Trophoblast cell (in vitro differentiated cells and primary cell): Measurements from ENCODE around the gene SLC29A3.

Experiments
- DNase-seq, 2 donors: peaks; one replicate each; pipeline ENCODE4 v3.0.0-alpha.2; 2016
- H2AFZ ChIP-seq: 2 replicates; pipeline ENCODE4 v1.6.1; 2013; ENCODE audit warnings: low read length, moderate library complexity, mild to moderate bottlenecking; ENCODE audit not compliant: insufficient read depth, poor library complexity
- H2AK5ac ChIP-seq: 2 replicates; pipeline ENCODE4 v1.6.1; 2013; ENCODE audit warnings: mild to moderate bottlenecking, low read length
- H2BK120ac ChIP-seq: 2 replicates; pipeline ENCODE4 v1.6.1; 2013; ENCODE audit warnings: low read length, mild to moderate bottlenecking, moderate library complexity; ENCODE audit not compliant: insufficient read depth, poor library complexity
- H2BK12ac ChIP-seq: 2 replicates; pipeline ENCODE4 v1.6.1; 2013; ENCODE audit warnings: mild to moderate bottlenecking, low read length, moderate library complexity
- H2BK5ac ChIP-seq: 2 replicates; pipeline ENCODE4 v1.6.1; 2013; ENCODE audit warnings: low read length, low read depth, moderate library complexity, mild to moderate bottlenecking; ENCODE audit not compliant: poor library complexity
- H3K14ac ChIP-seq: 2 replicates; pipeline ENCODE4 v1.6.1; 2013; ENCODE audit warnings: mild to moderate bottlenecking, low read length
- H3K18ac ChIP-seq: 2 replicates; pipeline ENCODE4 v1.6.1; 2013; ENCODE audit warnings: mild to moderate bottlenecking, low read length
- H3K23ac ChIP-seq: 2 replicates; pipeline ENCODE4 v1.6.1; 2013; ENCODE audit warnings: low read length
- H3K27ac ChIP-seq: 2 replicates; pipeline ENCODE4 v1.5.1; 2013; ENCODE audit warnings: low read depth, mild to moderate bottlenecking, inconsistent platforms, low read length, moderate library complexity
- H3K27me3 ChIP-seq: 2 replicates; pipeline ENCODE4 v1.6.1; 2013; ENCODE audit warnings: inconsistent platforms, mild to moderate bottlenecking, low read length, moderate library complexity; ENCODE audit not compliant: insufficient read depth
- H3K36me3 ChIP-seq, 2 experiments: 1 replicate in 1 of 2; 2 replicates in 1 of 2; pipeline ENCODE4 v1.6.1; 2013; ENCODE audit warnings: low read length in 2 of 2, mild to moderate bottlenecking in 2 of 2, moderate library complexity in 1 of 2; ENCODE audit not compliant: insufficient read depth in 2 of 2, control insufficient read depth in 1 of 2
- H3K4ac ChIP-seq: 2 replicates; pipeline ENCODE4 v1.6.1; 2013; ENCODE audit warnings: low read depth, mild to moderate bottlenecking, low read length, moderate library complexity
- H3K4me1 ChIP-seq, 2 experiments: 1 replicate in 1 of 2; 2 replicates in 1 of 2; pipeline ENCODE4 v1.6.1; 2013; ENCODE audit warnings: low read length in 2 of 2, mild to moderate bottlenecking in 2 of 2, moderate library complexity in 1 of 2; ENCODE audit not compliant: insufficient read depth in 2 of 2, control insufficient read depth in 1 of 2
- H3K4me2 ChIP-seq: 2 replicates; pipeline ENCODE4 v1.6.1; 2013; ENCODE audit warnings: inconsistent platforms, mild to moderate bottlenecking, low read length, moderate library complexity
- H3K4me3 ChIP-seq: 2 replicates; pipeline ENCODE4 v1.5.1; 2013; ENCODE audit warnings: mild to moderate bottlenecking, low read depth, low read length, inconsistent platforms
- H3K79me1 ChIP-seq: one replicate; pipeline ENCODE4 v1.6.1; 2013; ENCODE audit warnings: low read length
- H3K79me2 ChIP-seq: 2 replicates; pipeline ENCODE4 v1.6.1; 2013; ENCODE audit warnings: low read length, mild to moderate bottlenecking; ENCODE audit not compliant: control insufficient read depth, insufficient read depth, poor library complexity
- H3K9ac ChIP-seq: 2 replicates; pipeline ENCODE4 v1.6.1; 2013; ENCODE audit warnings: mild to moderate bottlenecking, low read length
- H3K9me3 ChIP-seq: 2 replicates; pipeline ENCODE4 v1.6.1; 2013; ENCODE audit warnings: low read depth, mild to moderate bottlenecking, control low read depth, inconsistent platforms, low read length; ENCODE audit not compliant: insufficient read depth
- H4K12ac ChIP-seq: 2 replicates; pipeline ENCODE4 v1.6.1; 2013; ENCODE audit warnings: low read depth, mild to moderate bottlenecking, low read length, moderate library complexity
- H4K8ac ChIP-seq: 2 replicates; pipeline ENCODE4 v1.6.1; 2013; ENCODE audit warnings: low read depth, mild to moderate bottlenecking, low read length, moderate library complexity
- H4K91ac ChIP-seq: one replicate; pipeline ENCODE4 v1.6.1; 2013; ENCODE audit warnings: low read depth, mild to moderate bottlenecking, low read length, moderate library complexity
- WGBS: extraction: QIAGEN DNeasy Blood & Tissue Kit; methylation state at CpG from one replicate; pipeline ENCODE4 v1.1.7; 2013; ENCODE audit warnings: missing lambda C conversion rate; ENCODE audit not compliant: insufficient read length, insufficient coverage; ENCODE audit errors: extremely low coverage; 5-methylcytosine and 5-hydroxymethylcytosine counted together

SLC29A3 gene

DNA sequence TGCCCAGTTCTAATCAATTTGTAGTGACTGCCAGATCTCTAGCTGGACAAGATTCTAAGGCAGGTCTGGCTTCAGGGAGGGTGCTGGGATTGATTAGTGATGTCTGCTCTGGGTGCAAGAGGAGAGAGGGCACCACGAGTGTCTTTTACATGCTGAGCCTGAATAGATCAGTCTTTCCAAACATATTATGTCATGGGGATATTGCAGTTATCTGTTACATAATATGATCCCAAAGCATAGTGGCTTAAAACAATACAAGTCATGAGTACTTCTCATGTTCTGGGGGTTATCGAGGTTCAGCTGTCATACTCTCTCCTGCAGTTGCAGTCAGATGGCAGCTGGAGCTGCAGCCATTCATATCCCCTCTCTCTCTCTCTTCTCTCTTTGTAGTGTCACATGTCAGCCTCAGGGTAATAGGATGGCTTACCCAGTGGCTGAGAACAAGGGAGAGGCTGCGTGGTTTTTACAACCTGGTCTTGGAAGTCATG is 26.0 kb downstream of the SLC29A3 start:
- no peak overlapping the region for H2BK5ac ChIP-seq
- H3K23ac ChIP-seq, result no peak overlapping the region
- no peak overlapping the region for H2BK120ac ChIP-seq
- H2AFZ ChIP-seq, result no peak overlapping the region
- no peak overlapping the region for H4K8ac ChIP-seq
- no CpG with 5 or more reads among the region's 3 CpGs for WGBS
- no peak overlapping the region for H3K4me3 ChIP-seq
- H3K4me2 ChIP-seq, result no peak overlapping the region
- no peaks in the 10 kb centered on the region for H3K27me3 ChIP-seq
- no peaks in the 10 kb centered on the region for H3K36me3 ChIP-seq
- H3K9ac ChIP-seq, result no peak overlapping the region
- peaks cover 50 to 54% of the 10 kb centered on the region in 2 experiments for H3K4me1 ChIP-seq
- DNase-seq, result peak in 1 of 2 donors; percentile 32
- no peak overlapping the region for H3K4ac ChIP-seq
- peaks cover 4% of the 10 kb centered on the region for H3K79me2 ChIP-seq
- no peak overlapping the region for H4K91ac ChIP-seq
- H4K12ac ChIP-seq, result no peak overlapping the region
- no peak overlapping the region for H2BK12ac ChIP-seq
- no peak overlapping the region for H3K18ac ChIP-seq
- no peak overlapping the region for H3K14ac ChIP-seq
- H3K79me1 ChIP-seq, result peaks cover 16% of the 10 kb centered on the region
- peaks cover 2% of the 10 kb centered on the region for H3K9me3 ChIP-seq
- no peak overlapping the region for H3K27ac ChIP-seq
- H2AK5ac ChIP-seq, result no peak overlapping the region

DNA sequence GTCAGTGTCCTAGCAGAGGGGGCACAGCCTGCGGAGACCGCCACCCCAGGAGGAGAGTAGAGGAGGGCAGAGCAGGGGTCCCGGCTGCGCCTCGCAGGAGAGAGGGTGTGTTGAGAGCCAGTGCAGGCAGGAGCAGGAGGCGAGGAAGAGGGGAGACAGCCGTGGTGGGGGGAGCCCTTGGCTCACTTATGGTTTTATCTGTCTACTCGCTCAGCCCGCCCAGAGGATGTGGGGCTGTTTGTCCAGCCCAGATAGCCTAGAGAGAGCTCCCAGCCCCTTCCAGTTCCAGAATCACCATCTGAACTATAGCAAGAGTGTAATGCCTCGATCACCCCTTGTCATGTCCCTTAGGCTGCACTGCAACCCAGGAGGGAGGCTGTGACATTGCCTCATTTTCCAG is 26.6 kb downstream of the SLC29A3 start:
- H3K9ac ChIP-seq, result no peak overlapping the region
- no peak overlapping the region for H3K4me2 ChIP-seq
- H2BK5ac ChIP-seq, result peak overlapping the region; percentile 8
- no peak overlapping the region for H4K12ac ChIP-seq
- H3K36me3 ChIP-seq, result no peaks in the 10 kb centered on the region
- no peak overlapping the region for H3K4ac ChIP-seq
- no CpG with 5 or more reads among the region's 10 CpGs for WGBS
- peak overlapping the region; percentile 60 for H4K91ac ChIP-seq
- peaks cover 4% of the 10 kb centered on the region for H3K79me2 ChIP-seq
- H2BK120ac ChIP-seq, result peak overlapping the region; percentile 60
- no peak overlapping the region for H3K4me3 ChIP-seq
- peaks cover 14% of the 10 kb centered on the region for H3K79me1 ChIP-seq
- H2AFZ ChIP-seq, result no peak overlapping the region
- H4K8ac ChIP-seq, result peak overlapping the region; percentile 57
- H3K4me1 ChIP-seq, result peaks cover 44 to 48% of the 10 kb centered on the region in 2 experiments
- no peaks in the 10 kb centered on the region for H3K27me3 ChIP-seq
- peak overlapping the region; percentile 59 for H2AK5ac ChIP-seq
- H3K9me3 ChIP-seq, result peaks cover 2% of the 10 kb centered on the region
- DNase-seq, result no peak
- H3K23ac ChIP-seq, result no peak overlapping the region
- no peak overlapping the region for H3K27ac ChIP-seq
- peak overlapping the region; percentile 18 for H3K14ac ChIP-seq
- H2BK12ac ChIP-seq, result peak overlapping the region; percentile 29
- peak overlapping the region; percentile 5 for H3K18ac ChIP-seq

DNA sequence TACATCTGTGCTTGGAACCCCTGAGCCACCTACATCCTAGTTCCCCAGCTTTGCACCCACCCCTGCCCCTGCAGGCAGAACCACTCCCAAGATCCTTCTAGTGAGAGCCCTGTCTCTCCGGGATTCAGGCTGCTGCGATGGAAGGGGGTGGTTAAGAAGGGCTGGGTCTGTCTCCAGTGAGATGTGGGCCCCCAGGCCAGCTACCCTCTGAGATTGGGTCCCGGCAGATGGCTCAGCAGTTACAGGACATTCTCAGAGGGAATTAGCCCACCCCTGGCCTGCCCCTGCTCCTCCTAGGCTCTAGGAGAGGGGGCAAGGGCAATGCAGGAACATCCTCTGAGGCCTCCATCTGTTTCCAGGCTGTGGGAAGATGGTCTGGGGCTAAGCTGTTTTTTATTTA is 27.7 kb downstream of the SLC29A3 start:
- WGBS, result no CpG with 5 or more reads among the region's 3 CpGs
- Histone ChIP-seq H3K9ac (no peak overlapping the region), H2BK5ac (peak overlapping the region; percentile 13), H3K79me1 (peaks cover 8% of the 10 kb centered on the region), H4K12ac (no peak overlapping the region), H4K91ac (no peak overlapping the region), H3K4ac (no peak overlapping the region), H3K27ac (no peak overlapping the region), H3K4me1 (peaks cover 36 to 41% of the 10 kb centered on the region in 2 experiments), H3K4me2 (no peak overlapping the region), H3K23ac (no peak overlapping the region), H3K9me3 (peaks cover 4% of the 10 kb centered on the region), H3K27me3 (no peaks in the 10 kb centered on the region), H2BK120ac (no peak overlapping the region), H3K4me3 (no peak overlapping the region), H3K14ac (no peak overlapping the region), H3K79me2 (peaks cover 2% of the 10 kb centered on the region), H3K36me3 (no peaks in the 10 kb centered on the region), H4K8ac (no peak overlapping the region), H2BK12ac (no peak overlapping the region), H3K18ac (no peak overlapping the region), H2AK5ac (no peak overlapping the region), H2AFZ (no peak overlapping the region)
- no peak for DNase-seq

DNA sequence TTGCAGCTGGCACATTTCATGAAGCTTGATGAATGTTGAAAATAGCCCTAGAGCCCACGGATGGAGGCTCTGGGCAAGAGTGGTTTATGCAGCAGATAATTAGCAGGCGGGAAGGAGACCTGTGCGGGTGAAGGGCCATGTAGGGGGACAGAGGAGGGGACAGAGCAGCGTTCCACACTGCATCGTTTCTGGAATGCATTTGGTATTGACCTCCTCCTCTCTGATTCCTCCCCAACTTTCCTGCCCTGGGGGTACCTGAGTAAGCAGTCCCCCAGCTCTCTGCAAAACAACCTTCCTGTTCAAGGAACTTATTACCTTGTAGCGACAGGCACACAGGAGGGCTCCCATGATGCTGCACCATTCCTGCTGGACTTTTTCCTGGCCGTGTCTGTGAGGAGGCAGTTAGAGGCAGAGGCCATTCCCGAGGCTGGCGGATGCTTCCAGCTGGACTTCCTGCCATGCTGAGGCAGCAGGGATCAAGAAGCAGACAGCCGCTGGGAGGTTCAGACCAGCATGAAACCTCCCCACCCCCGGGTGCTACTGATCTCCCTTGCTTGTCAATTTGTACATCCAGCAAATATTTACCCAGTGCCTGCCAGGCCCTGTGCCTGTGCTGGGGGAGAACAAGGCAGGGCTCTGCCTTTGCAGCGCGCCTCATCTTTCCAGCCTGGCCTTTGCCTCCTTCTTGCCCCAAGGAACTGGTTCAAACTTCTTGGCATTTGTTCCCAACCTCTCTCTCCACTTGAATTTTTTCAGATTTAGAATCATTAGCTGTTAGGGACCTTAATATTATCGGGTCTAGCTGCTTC is 28.7 kb downstream of the SLC29A3 start:
- no peaks in the 10 kb centered on the region for H3K36me3 ChIP-seq
- no peak overlapping the region for H3K14ac ChIP-seq
- H3K9ac ChIP-seq, result no peak overlapping the region
- no peak overlapping the region for H3K18ac ChIP-seq
- peaks cover 2% of the 10 kb centered on the region for H3K79me2 ChIP-seq
- H3K4me2 ChIP-seq, result no peak overlapping the region
- H3K4me3 ChIP-seq, result no peak overlapping the region
- no peak overlapping the region for H3K4ac ChIP-seq
- H2BK12ac ChIP-seq, result no peak overlapping the region
- H3K9me3 ChIP-seq, result peaks cover 4% of the 10 kb centered on the region
- H4K12ac ChIP-seq, result no peak overlapping the region
- peak; percentile 56 to 57 for DNase-seq
- H3K4me1 ChIP-seq, result peaks cover 34 to 40% of the 10 kb centered on the region in 2 experiments
- no peak overlapping the region for H2BK120ac ChIP-seq
- no peaks in the 10 kb centered on the region for H3K27me3 ChIP-seq
- no peak overlapping the region for H2AK5ac ChIP-seq
- H3K79me1 ChIP-seq, result peaks cover 6% of the 10 kb centered on the region
- H3K27ac ChIP-seq, result no peak overlapping the region
- no CpG with 5 or more reads among the region's 14 CpGs for WGBS
- no peak overlapping the region for H4K8ac ChIP-seq
- H2AFZ ChIP-seq, result no peak overlapping the region
- H2BK5ac ChIP-seq, result no peak overlapping the region
- no peak overlapping the region for H4K91ac ChIP-seq
- H3K23ac ChIP-seq, result no peak overlapping the region
